Hepatocyte (in vitro differentiated cells): ENCODE measurements around the gene COMP. TPM values are rescaled to one million over a fixed set of nuclear protein-coding genes. Genes with fewer than 3 reads are reported as not detected.
"Not testable (repeated sequence)": the region's sequence is repeated elsewhere in the genome, so short reads cannot be mapped to it uniquely, and the experiment has no call there.

Source experiments
- DNase-seq: peaks from one replicate; pipeline ENCODE4 v3.0.0-alpha.2; 2016; ENCODE audit warnings: low spot score
- H2AFZ ChIP-seq: fragments of 200-600 bp; sonication (generic); 2 replicates; pipeline ENCODE4 v1.6.0; 2016; ENCODE audit warnings: antibody characterized with exemption, mild to moderate bottlenecking
- H3K27ac ChIP-seq: fragments of 200-600 bp; sonication (generic); 2 replicates; pipeline ENCODE4 v1.5.1; 2016; ENCODE audit warnings: mild to moderate bottlenecking
- H3K27me3 ChIP-seq: fragments of 200-600 bp; sonication (generic); 2 replicates; pipeline ENCODE4 v1.6.1; 2016
- H3K36me3 ChIP-seq: fragments of 200-600 bp; sonication (generic); replicated peaks from 2 replicates; pipeline ENCODE4 v1.5.1; 2016; ENCODE audit warnings: low read depth; ENCODE audit not compliant: insufficient read depth
- H3K4me1 ChIP-seq: fragments of 200-600 bp; sonication (generic); 2 replicates; pipeline ENCODE4 v1.5.1; 2016; ENCODE audit warnings: mild to moderate bottlenecking, moderate library complexity; ENCODE audit not compliant: insufficient read depth
- H3K4me2 ChIP-seq: fragments of 200-600 bp; sonication (generic); 2 replicates; pipeline ENCODE4 v1.6.0; 2016
- H3K4me3 ChIP-seq: fragments of 200-600 bp; sonication (generic); 2 replicates; pipeline ENCODE4 v1.5.1; 2016; ENCODE audit warnings: mild to moderate bottlenecking
- H3K79me2 ChIP-seq: fragments of 200-600 bp; sonication (generic); 2 replicates; pipeline ENCODE4 v1.6.0; 2017; ENCODE audit warnings: mild to moderate bottlenecking
- H3K9me2 ChIP-seq: fragments of 200-600 bp; sonication (generic); replicated peaks from 2 replicates; pipeline ENCODE4 v1.6.0; 2017; ENCODE audit warnings: mild to moderate bottlenecking; ENCODE audit not compliant: insufficient read depth
- H3K9me3 ChIP-seq: fragments of 200-600 bp; sonication (generic); 2 replicates; pipeline ENCODE4 v1.5.1; 2016; ENCODE audit warnings: low read depth, mild to moderate bottlenecking
- H4K20me1 ChIP-seq: fragments of 200-600 bp; sonication (generic); 2 replicates; pipeline ENCODE4 v1.6.0; 2016; ENCODE audit warnings: mild to moderate bottlenecking; ENCODE audit not compliant: insufficient read depth, poor library complexity, severe bottlenecking
- CTCF ChIP-seq: fragments of 200-600 bp; sonication (generic); IDR thresholded peaks from 2 replicates; pipeline ENCODE4 v1.5.1; 2016; ENCODE audit warnings: antibody characterized with exemption, mild to moderate bottlenecking; ENCODE audit not compliant: poor library complexity
- EZH2 ChIP-seq: fragments of 200-600 bp; sonication (generic); IDR thresholded peaks from 2 replicates; pipeline ENCODE4 v1.6.1; 2016; ENCODE audit warnings: antibody characterized with exemption, mild to moderate bottlenecking, borderline replicate concordance
- EZH2phosphoT487 ChIP-seq: fragments of 200-600 bp; sonication (generic); IDR thresholded peaks from one replicate; pipeline ENCODE4 v1.6.1; 2018; ENCODE audit warnings: antibody characterized with exemption, mild to moderate bottlenecking, low read depth, moderate library complexity; ENCODE audit not compliant: unreplicated experiment, severe bottlenecking
- WGBS: methylation state at CpG from one replicate; pipeline ENCODE4 v1.1.6; 2016; ENCODE audit warnings: low lambda C conversion rate; ENCODE audit errors: missing lambda C conversion rate; 5-methylcytosine and 5-hydroxymethylcytosine counted together
- polyA plus RNA-seq: library from polyadenylated mRNA; unstranded; fragments of >200 nt; fragmentation: Nextera tagmentation; extraction: Ambion mirVana; gene quantifications from 2 replicates; pipeline ENCODE4 v1.2.1, GENCODE V29; 2016
- total RNA-seq: library from RNA; depleted of rRNA; stranded (reverse); fragments of >200 nt; gene quantifications from 2 replicates; pipeline ENCODE4 v1.2.3, GENCODE V29; 2014

The COMP gene
- total and polyA plus RNA-seq, 2 experiments from 2014 or later = 2.8 to 16.3 TPM

DNA sequence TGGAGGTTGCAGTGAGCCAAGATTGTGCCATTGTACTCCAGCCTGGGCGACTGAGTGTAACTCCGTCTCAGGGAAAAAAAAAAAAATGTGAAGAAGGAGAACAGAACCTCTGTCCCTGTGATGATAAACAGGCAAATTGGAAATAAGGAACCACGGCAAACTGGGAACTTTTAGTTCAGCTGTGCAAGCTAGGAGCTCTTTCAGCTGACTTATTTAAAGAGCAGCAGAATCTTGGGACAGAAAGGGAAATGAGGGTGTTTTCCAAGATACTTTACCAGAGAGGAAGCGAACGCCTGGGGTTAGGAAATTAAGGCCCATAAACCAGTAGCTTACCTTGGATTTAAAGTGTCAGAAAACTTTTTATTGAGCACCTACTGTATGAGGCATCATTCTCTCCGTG is 37.7 kb upstream of the COMP start:
- no peak overlapping the region for H2AFZ ChIP-seq
- H3K79me2 ChIP-seq = peaks cover 22% of the 10 kb centered on the region
- H4K20me1 ChIP-seq = peaks cover 15% of the 10 kb centered on the region
- no peaks in the 10 kb centered on the region for H3K4me1 ChIP-seq
- no peak overlapping the region for H3K4me3 ChIP-seq
- DNase-seq = no peak
- H3K9me3 ChIP-seq = no peaks in the 10 kb centered on the region
- no peaks in the 10 kb centered on the region for H3K9me2 ChIP-seq
- no peak for TF ChIP-seq EZH2
- 72% methylated on average over 6 of the region's 6 CpGs for WGBS
- no peaks in the 10 kb centered on the region for H3K36me3 ChIP-seq
- H3K27ac ChIP-seq = no peak overlapping the region
- H3K4me2 ChIP-seq = no peak overlapping the region
- H3K27me3 ChIP-seq = no peaks in the 10 kb centered on the region

- 83% methylated on average over 9 of the region's 9 CpGs for WGBS
Measured at GRCh38 chr19:18817574-18817973, 26.5 kb upstream of the COMP start.

GRCh38 chr19:18816645-18817044 is 25.5 kb upstream of the COMP start:
- H4K20me1 ChIP-seq, H3K9me2 ChIP-seq, DNase-seq, H3K4me1 ChIP-seq, H3K36me3 ChIP-seq, H2AFZ ChIP-seq, H3K4me3 ChIP-seq, H3K9me3 ChIP-seq, H3K27me3 ChIP-seq, H3K79me2 ChIP-seq, H3K4me2 ChIP-seq, H3K27ac ChIP-seq: not testable (repeated sequence)
- WGBS = 79% methylated on average over 4 of the region's 4 CpGs

More at GRCh38 chr19:18817574-18817973, 26.5 kb upstream of the COMP start:
- Histone ChIP-seq H3K27me3 (no peaks in the 10 kb centered on the region), H2AFZ (no peak overlapping the region), H3K4me1 (no peaks in the 10 kb centered on the region), H3K36me3 (no peaks in the 10 kb centered on the region), H3K9me2 (no peaks in the 10 kb centered on the region), H3K4me2 (no peak overlapping the region), H4K20me1 (no peaks in the 10 kb centered on the region), H3K9me3 (no peaks in the 10 kb centered on the region), H3K79me2 (no peaks in the 10 kb centered on the region), H3K27ac (no peak overlapping the region), H3K4me3 (no peak overlapping the region)
- DNase-seq = no peak
- TF ChIP-seq EZH2phosphoT487 (no peak), CTCF (no peak), EZH2 (no peak)

DNA sequence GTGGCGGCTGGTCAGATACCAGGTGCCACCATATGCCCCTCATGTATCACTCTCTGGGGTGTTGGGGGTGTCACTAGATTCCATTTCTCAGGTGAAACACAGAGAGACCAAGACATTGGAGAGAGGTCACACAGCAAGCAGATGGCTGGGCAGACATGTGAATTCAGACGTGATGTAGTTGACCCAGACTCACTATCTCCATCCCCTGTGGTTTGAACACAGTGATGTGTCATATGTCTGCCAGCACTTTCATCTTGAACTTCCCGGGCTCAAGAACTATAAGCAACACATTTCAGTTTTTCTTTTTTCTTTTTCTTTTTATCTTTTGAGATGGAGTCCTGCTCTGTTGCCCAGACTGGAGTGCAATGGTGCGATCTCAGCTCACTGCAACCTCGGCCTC is 24.6 kb upstream of the COMP start:
- TF ChIP-seq EZH2phosphoT487 = no peak
- TF ChIP-seq CTCF = no peak
- no peak for TF ChIP-seq EZH2
- Histone ChIP-seq H3K27ac (no peak overlapping the region), H2AFZ (no peak overlapping the region), H4K20me1 (no peaks in the 10 kb centered on the region), H3K4me3 (no peak overlapping the region), H3K79me2 (no peaks in the 10 kb centered on the region), H3K27me3 (no peaks in the 10 kb centered on the region), H3K36me3 (no peaks in the 10 kb centered on the region), H3K4me1 (no peaks in the 10 kb centered on the region), H3K9me2 (no peaks in the 10 kb centered on the region), H3K4me2 (no peak overlapping the region), H3K9me3 (no peaks in the 10 kb centered on the region)
- 85% methylated on average over 5 of the region's 5 CpGs for WGBS
- no peak for DNase-seq
